Measurements from ENCODE around the gene ACOX3. TPM values are rescaled to one million over a fixed set of nuclear protein-coding genes. Genes with fewer than 3 reads are reported as not detected.

ACOX3 gene
- polyA plus RNA-seq, 2 of the 4 experiments (the other 2 are of a cell fraction): 4.9 to 8.2 TPM

DNA sequence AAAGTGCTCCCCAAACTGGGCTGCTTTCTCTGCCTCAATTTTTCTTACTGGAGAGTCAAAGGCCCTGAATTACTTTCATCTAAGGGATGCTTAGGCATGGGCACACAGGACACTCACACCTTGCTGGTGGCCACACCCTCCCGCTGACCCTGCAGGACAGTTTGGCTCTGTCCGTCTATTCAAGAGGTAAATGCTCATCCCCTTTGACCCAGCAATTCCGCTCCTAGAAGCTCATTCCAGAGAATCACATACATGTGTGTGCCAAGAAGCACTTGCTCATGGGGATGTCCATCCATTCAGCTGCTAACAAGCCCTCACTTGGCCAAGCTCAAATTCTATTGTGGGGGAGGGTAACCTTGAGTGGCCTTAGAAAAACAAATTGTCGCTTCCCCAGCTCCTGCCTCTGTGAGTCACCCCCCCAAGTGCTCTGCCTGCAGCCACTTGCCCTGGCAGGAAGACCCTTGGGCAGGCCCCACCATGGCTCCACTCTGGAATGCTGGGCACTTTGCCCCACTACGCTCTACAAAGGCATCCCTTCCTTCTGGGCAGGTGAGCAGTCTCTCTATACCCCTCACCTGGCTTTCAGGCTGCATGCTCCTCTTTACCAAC, 116.5 kb downstream of the ACOX3 start:
- TF ChIP-seq HOXB5 (CRISPR knock-in tag; IDR thresholded peaks at IDR 0.05): no peak
- no peak for TF ChIP-seq KDM1A (IDR thresholded peaks at IDR 0.05; ENCODE audit: low read depth)
- TF ChIP-seq RARB (CRISPR knock-in tag; IDR thresholded peaks at IDR 0.05): no peak
- no peak for TF ChIP-seq TP53 (CRISPR knock-in tag; IDR thresholded peaks at IDR 0.05)
- TF ChIP-seq CHD2 (IDR thresholded peaks at IDR 0.05; ENCODE audit: low read length, partially characterized antibody): no peak
- TF ChIP-seq SREBF2 (IDR thresholded peaks at IDR 0.05): no peak
- TF ChIP-seq CBX8 (IDR thresholded peaks at IDR 0.05): no peak
- no peak for TF ChIP-seq CEBPB (IDR thresholded peaks at IDR 0.05)
- no peak for TF ChIP-seq EHMT2 (IDR thresholded peaks at IDR 0.05; ENCODE audit: low read depth)
- no peak for TF ChIP-seq EHF (CRISPR knock-in tag; IDR thresholded peaks at IDR 0.05)
- TF ChIP-seq ZNF302 (CRISPR knock-in tag; IDR thresholded peaks at IDR 0.05): no peak
- no peak for TF ChIP-seq CHD4 (IDR thresholded peaks at IDR 0.05; ENCODE audit: borderline replicate concordance)
- no peak for TF ChIP-seq RCOR1 (IDR thresholded peaks at IDR 0.05; ENCODE audit: low read depth, low read length)
- TF ChIP-seq RFX5 (IDR thresholded peaks at IDR 0.05): no peak
- TF ChIP-seq E2F6 (IDR thresholded peaks at IDR 0.05; ENCODE audit: borderline replicate concordance, low read depth): no peak
- TF ChIP-seq, protein P1, sequence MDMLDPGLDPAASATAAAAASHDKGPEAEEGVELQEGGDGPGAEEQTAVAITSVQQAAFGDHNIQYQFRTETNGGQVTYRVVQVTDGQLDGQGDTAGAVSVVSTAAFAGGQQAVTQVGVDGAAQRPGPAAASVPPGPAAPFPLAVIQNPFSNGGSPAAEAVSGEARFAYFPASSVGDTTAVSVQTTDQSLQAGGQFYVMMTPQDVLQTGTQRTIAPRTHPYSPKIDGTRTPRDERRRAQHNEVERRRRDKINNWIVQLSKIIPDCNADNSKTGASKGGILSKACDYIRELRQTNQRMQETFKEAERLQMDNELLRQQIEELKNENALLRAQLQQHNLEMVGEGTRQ (IDR thresholded peaks at IDR 0.05): no peak
- TF ChIP-seq CTCF (IDR thresholded peaks at IDR 0.05): no peak
- no peak for TF ChIP-seq POLR2A (IDR thresholded peaks at IDR 0.05; ENCODE audit: low read length)
- TF ChIP-seq CBX2 (IDR thresholded peaks at IDR 0.05; ENCODE audit: borderline replicate concordance, low read depth): no peak
- DNase-seq (ENCODE audit: low read depth in 1 of 2, low spot score in 1 of 2): no peak
- Histone ChIP-seq H3K9me3 (no peaks in the 10 kb centered on the region; the same call in 2 of the 3 replicates), H3K4me2 (no peak overlapping the region), H3K4me3 (no peak overlapping the region), H3K4me1 (no peaks in the 10 kb centered on the region), H3K27ac (no peak overlapping the region)
- ChIA-PET POLR2A (no interaction called here), CTCF (interaction anchor here (1.1 kb wide), 1 partner anchor 79 kb away, joined by 3 read pairs; no protein-coding TSS in a partner anchor)
- no peak for ATAC-seq
- FAIRE-seq: no peak
- 70% methylated on average over 5 of the region's 5 CpGs for WGBS (ENCODE audit: missing lambda C conversion rate)

DNA sequence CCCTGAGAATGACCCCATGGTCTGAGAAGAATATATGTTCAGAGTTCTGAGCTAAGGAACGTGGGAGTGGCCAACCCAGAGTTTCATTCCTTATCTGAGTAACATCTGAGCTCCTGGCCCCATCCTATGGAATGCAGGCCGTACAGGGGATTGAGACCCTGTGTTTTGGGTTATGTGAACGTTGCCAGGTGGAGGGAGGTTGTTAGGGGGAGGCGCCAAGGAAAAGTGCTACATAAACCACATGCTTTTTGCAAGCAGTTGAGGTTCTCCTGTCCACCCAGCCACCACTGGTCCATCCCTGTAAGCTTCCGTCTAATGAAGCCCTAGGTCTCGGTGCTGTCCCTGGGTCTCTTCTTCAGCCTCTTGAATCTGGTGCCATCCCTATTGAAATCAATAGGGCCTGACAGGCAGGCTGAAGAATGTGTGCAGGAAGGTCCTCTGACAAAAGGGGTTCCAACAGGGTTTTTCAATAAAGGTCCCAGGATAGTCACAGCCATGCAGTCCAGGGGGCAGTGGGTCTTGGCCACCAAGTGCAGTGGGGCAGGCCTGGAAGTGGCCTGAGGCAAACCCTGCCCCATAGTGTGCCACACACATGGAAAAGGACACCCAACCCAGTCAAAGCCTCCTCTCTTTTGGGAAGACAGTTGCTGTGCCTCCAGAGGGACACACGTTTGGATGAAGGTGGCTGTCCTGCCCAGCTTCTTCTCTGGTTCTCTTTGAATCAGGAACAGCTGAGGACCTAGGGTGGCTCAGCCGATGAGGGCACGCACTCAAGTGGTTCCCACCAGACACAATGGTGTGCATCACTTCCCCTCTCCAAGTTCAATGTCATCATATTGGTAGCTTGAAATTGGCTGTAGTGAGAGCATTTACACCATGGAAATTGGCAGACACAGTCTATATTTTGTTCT, 117.5 kb downstream of the ACOX3 start:
- Histone ChIP-seq H3K9me3 (no peaks in the 10 kb centered on the region; the same call in 2 of the 3 replicates), H3K4me3 (no peak overlapping the region), H3K27ac (no peak overlapping the region), H3K4me1 (no peaks in the 10 kb centered on the region), H3K4me2 (no peak overlapping the region)
- no peak for ATAC-seq
- ChIA-PET CTCF (interaction anchor here (1.1 to 1.3 kb wide), 2 partner anchors 80 to 146 kb away, joined by 3 read pairs; no protein-coding TSS in a partner anchor), POLR2A (no interaction called here)
- TF ChIP-seq EHF (CRISPR knock-in tag; IDR thresholded peaks at IDR 0.05) (no peak), RAD21 (conservative IDR thresholded peaks at IDR 0.05 in 1 of 2, IDR thresholded peaks at IDR 0.05 in 1 of 2) (no peak), E2F6 (IDR thresholded peaks at IDR 0.05; ENCODE audit: borderline replicate concordance, low read depth) (no peak), KDM1A (IDR thresholded peaks at IDR 0.05; ENCODE audit: low read depth) (no peak), TP53 (CRISPR knock-in tag; IDR thresholded peaks at IDR 0.05) (no peak), PHF8 (IDR thresholded peaks at IDR 0.05; ENCODE audit: borderline replicate concordance, low read depth) (no peak), FOSL2 (IDR thresholded peaks at IDR 0.05) (no peak), FOSL2 (CRISPR knock-in tag; IDR thresholded peaks at IDR 0.05) (no peak), RARB (CRISPR knock-in tag; IDR thresholded peaks at IDR 0.05) (no peak)
- DNase-seq (ENCODE audit: low read depth in 1 of 2, low spot score in 1 of 2): no peak
- no peak for FAIRE-seq
- 51% methylated on average over 9 of the region's 9 CpGs for WGBS (ENCODE audit: missing lambda C conversion rate)
